Heart left ventricle (tissue), 16 donors: ENCODE data around the gene NLRP6. TPM values are rescaled to one million over a fixed set of nuclear protein-coding genes. Genes with fewer than 3 reads are reported as not detected.
A peak's percentile ranks its signal among the peaks of the same experiment; 100 is the strongest.

ENCODE experiments used
- ATAC-seq, 4 donors: fragments of 200-7000 bp; cut with Tn5 transposase; one replicate each; pipeline ENCODE4 v1.9.1; 2020 to 2022; ENCODE audit warnings: moderate library complexity in 4 of 4, mild to moderate bottlenecking in 3 of 4, moderate number of reproducible peaks in 1 of 4
- DNase-seq, 5 donors: peaks; one replicate each; pipeline ENCODE4 v3.0.0-alpha.2; 2020
- H3K27ac ChIP-seq, 12 donors: fragments of 200-600 bp; sonication (generic) in 4 of 12; one replicate each; pipeline versions ENCODE4 v1.5.0 to v1.8.0; 2016 to 2022; ENCODE audit warnings: mild to moderate bottlenecking in 2 of 12
- H3K27me3 ChIP-seq, 9 donors: fragments of 200-600 bp; sonication (generic) in 2 of 9; one replicate each; pipeline versions ENCODE4 v1.5.1 to v1.8.0; 2016 to 2022; ENCODE audit warnings: mild to moderate bottlenecking in 3 of 9
- H3K36me3 ChIP-seq, 9 donors: fragments of 200-600 bp; sonication (generic) in 2 of 9; one replicate each; pipeline versions ENCODE4 v1.5.0 to v1.8.0; 2018 to 2022; ENCODE audit warnings: mild to moderate bottlenecking in 2 of 9
- H3K4me1 ChIP-seq, 12 donors: fragments of 200-600 bp; sonication (generic) in 4 of 12; one replicate each; pipeline versions ENCODE4 v1.5.0 to v1.8.0; 2016 to 2022; ENCODE audit warnings: mild to moderate bottlenecking in 3 of 12
- H3K4me3 ChIP-seq, 12 donors: fragments of 200-600 bp; sonication (generic) in 4 of 12; one replicate each; pipeline versions ENCODE4 v1.5.0 to v1.8.0; 2017 to 2022; ENCODE audit warnings: mild to moderate bottlenecking in 9 of 12, moderate library complexity in 4 of 12
- H3K9me3 ChIP-seq, 12 donors: fragments of 200-600 bp; sonication (generic) in 4 of 12; one replicate each; pipeline versions ENCODE4 v1.5.0 to v1.8.0; 2016 to 2022; ENCODE audit warnings: mild to moderate bottlenecking in 1 of 12
- CTCF ChIP-seq, 12 donors: fragments of 200-600 bp; sonication (generic) in 4 of 12; IDR thresholded peaks; one replicate each; pipeline versions ENCODE4 v1.5.0 to v1.8.0; 2018 to 2022; ENCODE audit warnings: antibody characterized with exemption in 12 of 12, mild to moderate bottlenecking in 5 of 12
- POLR2A ChIP-seq, 2 donors: fragments of 450-650 bp; IDR thresholded peaks; one replicate each; pipeline ENCODE4 v1.6.1; 2017; ENCODE audit warnings: antibody characterized with exemption in 2 of 2, mild to moderate bottlenecking in 2 of 2, moderate library complexity in 2 of 2
- WGBS, 4 donors: extraction: QIAGEN DNeasy Blood & Tissue Kit in 2 of 4; methylation state at CpG; one replicate each; pipeline versions ENCODE4 v1.1.5 to v1.1.7; 2013 to 2018; 5-methylcytosine and 5-hydroxymethylcytosine counted together
- intact Hi-C, 10 donors: fragments of 100-400 bp; cut with DNase I; formaldehyde crosslinking; loops; one replicate each; pipeline versions ENCODE4 v1.11.1 to v1.14.2; 2022
- polyA plus RNA-seq, 2 donors: library from polyadenylated mRNA; stranded (reverse); fragments of 200-250 nt; gene quantifications; one replicate each; pipeline ENCODE4 v1.2.3, GENCODE V29; 2013
- total RNA-seq, 9 donors: library from RNA; depleted of rRNA in 2 of 9; stranded (reverse); fragments of >200 nt in 2 of 9; fragmentation: NEBNext Ultra II Directional in 3 of 9; extraction: Animal tissue kit (Norgen Biotek cat#: 25700) in 3 of 9; gene quantifications; one replicate each; pipeline versions ENCODE4 v1.1.0 to v1.2.4, GENCODE V29; 2016 to 2023
- donor health status: ischemic (EF 13 %, LVEDD 7.1; RV severe dilation, severe dysfunction).
- donor health status: healthy with polysubstance abuse.
- donor health status: DM: no; HTN: yes; CAD: no.
- donor health status: DM: no; HTN: no; CAD: no.
- donor health status: ischemic (EF 25% LVEDD 6.9; RV normal size, moderate dysfunction).
- donor health status: ischemic (EF 25% LVEDD 5.7; RV mildly dilated, moderate dysfunction).
- donor health status: healthy.
- donor health status: DM: yes; HTN: yes; CAD: no.
- donor health status: ischemic (EF 35%, LVEDD 5.7; RV mildly dilated, moderate dysfunction).
- donor health status: nonischemic (EF 11% LVEDD 7.7; RV severe dilation, severe dysfunction).
- donor health status: DM: yes; HTN: yes; CAD: no.
- donor health status: PGD.
- donor health status: ischemic (EF 29% LVEDD 5.4; RV normal size, mild dysfunction).
- donor health status: nonischemic (EF 23%, LVEDD 6.1; RV moderate dilation, normal function).

Gene NLRP6
- total and polyA plus RNA-seq, 11 donors, result 0.09 to 0.20 (median 0.14) TPM; not detected in 6

- WGBS, 4 donors, result 81 to 84% (median 82%) methylated on average over 23 of the region's 23 CpGs
Observed at GRCh38 chr11:283405-284104, 5.3 kb downstream of the NLRP6 start.

GRCh38 chr11:284105-285020 is 6.2 kb downstream of the NLRP6 start:
- no peaks in the 10 kb centered on the region for H3K9me3 ChIP-seq
- DNase-seq (peak in 3 of 5 donors; percentile 15 to 46 (median 20)), ATAC-seq (no peak)
- TF ChIP-seq CTCF (IDR thresholded peaks at IDR 0.05), result no peak
- TF ChIP-seq POLR2A (IDR thresholded peaks at IDR 0.05), result no peak
- intact Hi-C loops, result no loop called here
- no peak overlapping the region for H3K27ac ChIP-seq
- 81 to 86% (median 84%) methylated on average over 9 to 24 of the region's 24 CpGs for WGBS, 4 donors
- H3K27me3 ChIP-seq, result peaks cover 30 to 79% (median 57%) of the 10 kb centered on the region in 9 donors
- no peak overlapping the region for H3K4me3 ChIP-seq
- no peaks in the 10 kb centered on the region for H3K36me3 ChIP-seq
- peaks cover 0 to 38% (median 17%) of the 10 kb centered on the region in 12 donors for H3K4me1 ChIP-seq

More at GRCh38 chr11:283405-284104, 5.3 kb downstream of the NLRP6 start:
- TF ChIP-seq CTCF (IDR thresholded peaks at IDR 0.05), result no peak
- intact Hi-C loops, result no loop called here
- H3K36me3 ChIP-seq, result no peaks in the 10 kb centered on the region
- no peak overlapping the region for H3K4me3 ChIP-seq
- no peak for ATAC-seq
- H3K4me1 ChIP-seq, result peaks cover 0 to 39% (median 21%) of the 10 kb centered on the region in 12 donors
- H3K27ac ChIP-seq, result no peak overlapping the region
- H3K27me3 ChIP-seq, result peaks cover 38 to 87% (median 65%) of the 10 kb centered on the region in 9 donors
- no peak for DNase-seq
- H3K9me3 ChIP-seq, result no peaks in the 10 kb centered on the region

GRCh38 chr11:285021-285893 is 7.0 kb downstream of the NLRP6 start:
- Histone ChIP-seq H3K9me3 (no peaks in the 10 kb centered on the region), H3K27ac (no peak overlapping the region), H3K4me3 (no peak overlapping the region), H3K4me1 (peaks cover 0 to 37% (median 16%) of the 10 kb centered on the region in 12 donors), H3K27me3 (peaks cover 25 to 70% (median 48%) of the 10 kb centered on the region in 9 donors), H3K36me3 (no peaks in the 10 kb centered on the region)
- intact Hi-C loops, result no loop called here
- 82 to 86% (median 84%) methylated on average over 20 to 29 of the region's 29 CpGs for WGBS, 4 donors
- DNase-seq (peak in 2 of 5 donors; percentile 16 to 36), ATAC-seq (no peak)
- TF ChIP-seq CTCF (IDR thresholded peaks at IDR 0.05) (no peak), POLR2A (IDR thresholded peaks at IDR 0.05) (no peak)
